Thyroid gland (tissue), 4 donors: ENCODE measurements around the gene IGLON5.

Experiments
- CTCF ChIP-seq, 6 experiments: fragments of 200-600 bp in 3 of 6; fragments of 450-650 bp in 3 of 6; sonication (generic) in 3 of 6; IDR thresholded peaks; one replicate each; pipeline ENCODE4 v1.5.1; 2016 to 2019; ENCODE audit warnings: antibody characterized with exemption in 6 of 6, mild to moderate bottlenecking in 2 of 6, inconsistent platforms in 1 of 6, moderate library complexity in 1 of 6
- POLR2A ChIP-seq, 2 donors: fragments of 450-650 bp; IDR thresholded peaks; one replicate each; pipeline ENCODE4 v1.6.1; 2017; ENCODE audit warnings: antibody characterized with exemption in 2 of 2, mild to moderate bottlenecking in 2 of 2, moderate library complexity in 1 of 2

DNA sequence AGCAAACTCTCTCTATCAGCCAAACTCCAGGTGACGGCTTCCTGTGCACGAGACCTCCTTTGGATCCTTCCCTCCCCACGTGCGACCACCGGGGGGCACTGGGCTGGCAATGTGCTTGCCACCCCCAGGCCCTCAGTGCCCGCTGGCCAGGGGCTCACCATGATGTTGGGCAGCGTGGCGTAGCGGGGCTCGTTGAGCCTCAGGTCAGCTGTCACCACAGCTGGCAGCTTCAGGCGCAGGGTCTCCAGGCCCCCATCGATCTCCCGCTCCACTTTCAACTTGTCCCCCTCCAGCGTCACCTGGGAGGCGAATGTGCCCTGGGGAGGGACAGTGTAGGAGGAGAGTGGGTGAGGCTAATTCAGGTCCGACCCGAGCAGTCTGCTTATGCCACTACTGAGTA, 35.3 kb downstream of the IGLON5 start:
- TF ChIP-seq CTCF (IDR thresholded peaks at IDR 0.05) (no peak), POLR2A (IDR thresholded peaks at IDR 0.05) (no peak)
